SJCRH30 (cell line): Measurements from ENCODE around the gene EXO1. TPM values are rescaled to one million over a fixed set of nuclear protein-coding genes. Genes with fewer than 3 reads are reported as not detected.

ENCODE experiments used
- DNase-seq, 2 experiments: peaks; one replicate each; pipeline ENCODE4 v3.0.0-alpha.2; 2015 to 2020
- H3K27ac ChIP-seq: fragments of 250-450 bp; sonication (Bioruptor Pico); 2 replicates; pipeline ENCODE4 v1.5.1; 2020; ENCODE audit warnings: mild to moderate bottlenecking, moderate library complexity
- H3K27me3 ChIP-seq: fragments of 250-450 bp; sonication (Bioruptor Pico); 2 replicates; pipeline ENCODE4 v1.5.1; 2020; ENCODE audit warnings: mild to moderate bottlenecking, moderate library complexity
- H3K36me3 ChIP-seq: fragments of 250-450 bp; sonication (Bioruptor Pico); 2 replicates; pipeline ENCODE4 v1.5.1; 2020; ENCODE audit warnings: mild to moderate bottlenecking, moderate library complexity
- H3K4me1 ChIP-seq: fragments of 250-450 bp; sonication (Bioruptor Pico); 2 replicates; pipeline ENCODE4 v1.5.1; 2020; ENCODE audit warnings: mild to moderate bottlenecking, moderate library complexity
- H3K4me3 ChIP-seq: fragments of 250-450 bp; sonication (Bioruptor Pico); 2 replicates; pipeline ENCODE4 v1.5.1; 2020; ENCODE audit warnings: mild to moderate bottlenecking, moderate library complexity
- H3K9me3 ChIP-seq: fragments of 250-450 bp; sonication (Bioruptor Pico); replicated peaks from 2 replicates; pipeline ENCODE4 v1.5.1; 2020; ENCODE audit warnings: mild to moderate bottlenecking, moderate library complexity
- total RNA-seq: library from RNA; depleted of rRNA; stranded (reverse); fragments of >200 nt; shearing (Covaris generic); gene quantifications from 2 replicates; pipeline ENCODE4 v1.2.3, GENCODE V29; 2014

EXO1 gene
- total RNA-seq, 1 experiment from 2014 or later, result 57.4 TPM

DNA sequence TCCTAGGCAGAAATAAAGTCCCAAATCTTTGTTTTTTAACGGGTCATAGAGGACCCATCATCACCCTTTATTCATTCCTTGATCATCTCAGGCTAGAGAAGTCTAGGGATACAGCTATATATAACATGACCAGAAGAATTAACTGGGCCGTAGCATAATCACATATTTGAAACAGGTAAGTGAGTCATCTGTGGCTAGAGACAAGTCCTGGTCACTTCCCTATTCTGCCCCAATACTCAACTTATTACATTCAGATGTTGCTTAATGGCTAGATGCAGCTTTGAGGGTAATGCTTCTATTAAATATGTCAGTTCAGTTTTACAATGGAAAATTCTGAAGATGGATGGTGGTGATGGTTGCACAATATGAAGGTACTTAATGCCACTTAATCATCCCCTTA is 47.0 kb downstream of the EXO1 start:
- Histone ChIP-seq H3K4me1 (no peaks in the 10 kb centered on the region), H3K4me3 (no peak overlapping the region), H3K36me3 (peaks cover 11% of the 10 kb centered on the region), H3K9me3 (no peaks in the 10 kb centered on the region), H3K27me3 (no peaks in the 10 kb centered on the region), H3K27ac (no peak overlapping the region)
- DNase-seq, result no peak

GRCh38 chr1:241896670-241896962 is 48.6 kb downstream of the EXO1 start:
- Histone ChIP-seq H3K27me3 (no peaks in the 10 kb centered on the region), H3K27ac (no peak overlapping the region), H3K4me1 (no peaks in the 10 kb centered on the region), H3K36me3 (peaks cover 6% of the 10 kb centered on the region), H3K4me3 (no peak overlapping the region), H3K9me3 (no peaks in the 10 kb centered on the region)
- no peak for DNase-seq

- DNase-seq, result no peak
- Histone ChIP-seq H3K4me1 (no peaks in the 10 kb centered on the region), H3K9me3 (no peaks in the 10 kb centered on the region), H3K4me3 (no peak overlapping the region), H3K27me3 (no peaks in the 10 kb centered on the region), H3K27ac (no peak overlapping the region), H3K36me3 (no peaks in the 10 kb centered on the region)
Measured at GRCh38 chr1:241899210-241899609, 51.2 kb downstream of the EXO1 start.

- H3K4me3 ChIP-seq, result no peak overlapping the region
- DNase-seq, result no peak
- H3K36me3 ChIP-seq, result no peaks in the 10 kb centered on the region
- no peaks in the 10 kb centered on the region for H3K9me3 ChIP-seq
- H3K27ac ChIP-seq, result no peak overlapping the region
- no peaks in the 10 kb centered on the region for H3K27me3 ChIP-seq
- H3K4me1 ChIP-seq, result no peaks in the 10 kb centered on the region
Measured at GRCh38 chr1:241900381-241900780, 52.4 kb downstream of the EXO1 start.

- H3K4me1 ChIP-seq, result no peaks in the 10 kb centered on the region
- no peaks in the 10 kb centered on the region for H3K9me3 ChIP-seq
- DNase-seq, result no peak
- no peak overlapping the region for H3K4me3 ChIP-seq
- no peak overlapping the region for H3K27ac ChIP-seq
- no peaks in the 10 kb centered on the region for H3K27me3 ChIP-seq
- no peaks in the 10 kb centered on the region for H3K36me3 ChIP-seq
Measured at GRCh38 chr1:241902391-241903065, 54.5 kb downstream of the EXO1 start.

DNA sequence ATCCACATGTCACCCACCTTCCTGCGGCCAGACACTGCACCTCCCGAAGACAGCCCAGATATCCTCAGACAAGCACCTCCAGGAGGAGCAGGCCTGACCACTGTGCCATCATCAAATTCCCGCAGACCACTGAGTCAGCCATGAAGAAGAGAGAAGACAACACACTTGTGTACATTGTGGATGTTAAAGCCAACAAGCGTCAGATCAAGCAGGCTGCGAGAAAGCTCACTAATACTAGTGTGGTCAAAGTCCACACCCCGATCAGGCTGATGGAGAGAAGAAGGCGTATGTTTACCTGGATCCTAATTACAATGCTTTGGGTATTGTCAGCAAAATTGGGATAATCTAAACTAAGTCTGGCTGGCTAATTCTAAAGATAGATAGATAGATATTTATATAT is 68.2 kb downstream of the EXO1 start:
- no peak overlapping the region for H3K27ac ChIP-seq
- H3K9me3 ChIP-seq, result no peaks in the 10 kb centered on the region
- H3K4me3 ChIP-seq, result no peak overlapping the region
- H3K27me3 ChIP-seq, result no peaks in the 10 kb centered on the region
- no peak for DNase-seq
- H3K4me1 ChIP-seq, result no peaks in the 10 kb centered on the region
- H3K36me3 ChIP-seq, result no peaks in the 10 kb centered on the region

DNA sequence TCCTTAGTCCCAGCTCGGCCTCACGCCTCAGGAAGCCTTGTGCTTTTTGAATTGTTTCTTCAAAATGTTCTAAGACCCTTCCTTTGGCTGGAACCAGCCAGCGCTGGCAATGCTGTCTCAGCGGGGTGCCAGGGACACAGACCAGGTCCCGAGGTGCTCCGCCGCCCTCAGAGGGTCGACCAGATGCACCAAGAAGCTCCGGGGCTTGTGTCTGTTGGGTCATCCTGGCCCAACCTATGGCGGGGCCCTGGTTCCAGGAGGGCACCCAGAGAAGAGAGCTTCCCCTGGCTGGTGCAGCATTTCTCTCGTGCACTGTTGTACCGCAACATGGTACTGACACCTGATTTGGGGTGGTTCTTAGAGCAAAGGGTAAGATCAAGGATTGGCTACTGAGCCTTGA is 69.5 kb downstream of the EXO1 start:
- Histone ChIP-seq H3K27me3 (no peaks in the 10 kb centered on the region), H3K4me1 (no peaks in the 10 kb centered on the region), H3K27ac (no peak overlapping the region), H3K36me3 (no peaks in the 10 kb centered on the region), H3K9me3 (no peaks in the 10 kb centered on the region), H3K4me3 (no peak overlapping the region)
- DNase-seq, result no peak

DNA sequence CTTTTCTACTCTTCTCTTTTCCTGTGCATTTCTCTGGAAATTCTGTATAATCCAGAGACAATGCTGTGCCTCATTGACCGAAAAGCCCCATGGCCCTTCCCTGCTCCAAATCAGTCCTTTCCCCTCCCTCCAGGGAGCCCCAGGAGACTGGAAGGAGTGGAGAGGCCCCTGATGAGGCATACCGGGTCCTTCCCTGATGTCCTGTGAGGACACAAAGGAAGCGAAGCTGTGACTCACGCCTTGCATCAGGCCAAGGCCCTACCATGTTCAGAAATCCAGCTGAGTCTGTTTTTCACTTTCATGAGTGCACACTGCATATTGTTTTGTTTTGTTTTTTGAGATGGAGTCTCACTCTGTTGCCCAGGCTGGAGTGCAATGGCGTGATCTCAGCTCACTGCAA is 70.9 kb downstream of the EXO1 start:
- H3K4me3 ChIP-seq, result no peak overlapping the region
- peak in 1 of 2 experiments; percentile 5 for DNase-seq
- H3K27me3 ChIP-seq, result no peaks in the 10 kb centered on the region
- H3K9me3 ChIP-seq, result no peaks in the 10 kb centered on the region
- no peaks in the 10 kb centered on the region for H3K4me1 ChIP-seq
- no peaks in the 10 kb centered on the region for H3K36me3 ChIP-seq
- no peak overlapping the region for H3K27ac ChIP-seq

DNA sequence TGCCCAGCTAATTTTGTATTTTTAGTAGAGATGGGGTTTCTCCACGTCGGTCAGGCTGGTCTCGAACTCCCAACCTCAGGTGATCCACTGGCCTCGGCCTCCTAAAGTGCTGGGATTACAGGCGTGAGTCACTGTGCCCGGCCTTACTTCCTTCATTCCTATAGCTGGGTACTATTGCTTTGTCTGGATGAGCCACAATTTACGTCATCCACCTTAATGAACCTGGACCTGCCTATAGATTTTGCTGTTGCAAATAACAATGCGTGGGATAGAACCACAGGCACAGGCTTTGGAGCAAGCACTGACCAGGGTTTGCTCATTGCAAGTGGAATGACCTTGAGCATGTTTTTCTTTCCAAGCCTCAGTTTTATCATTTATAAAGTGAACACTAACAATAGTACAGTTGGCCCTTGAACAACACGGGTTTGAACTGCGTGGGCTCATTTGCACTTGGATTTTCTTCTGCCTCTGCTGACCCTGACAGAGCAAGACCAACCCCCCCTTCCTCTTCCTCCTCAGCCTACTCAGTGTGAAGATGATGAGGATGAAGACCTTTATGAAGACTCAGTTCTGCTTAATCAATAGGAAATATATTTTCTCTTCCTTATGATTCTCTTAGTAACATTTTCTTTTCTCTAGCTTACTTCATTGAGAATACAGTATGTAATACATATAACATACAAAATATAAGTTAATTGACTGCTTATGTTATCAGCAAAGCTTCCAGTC is 76.2 kb downstream of the EXO1 start:
- no peak overlapping the region for H3K4me3 ChIP-seq
- no peaks in the 10 kb centered on the region for H3K27me3 ChIP-seq
- no peak overlapping the region for H3K27ac ChIP-seq
- no peaks in the 10 kb centered on the region for H3K9me3 ChIP-seq
- no peak for DNase-seq
- H3K4me1 ChIP-seq, result no peaks in the 10 kb centered on the region
- H3K36me3 ChIP-seq, result no peaks in the 10 kb centered on the region

DNA sequence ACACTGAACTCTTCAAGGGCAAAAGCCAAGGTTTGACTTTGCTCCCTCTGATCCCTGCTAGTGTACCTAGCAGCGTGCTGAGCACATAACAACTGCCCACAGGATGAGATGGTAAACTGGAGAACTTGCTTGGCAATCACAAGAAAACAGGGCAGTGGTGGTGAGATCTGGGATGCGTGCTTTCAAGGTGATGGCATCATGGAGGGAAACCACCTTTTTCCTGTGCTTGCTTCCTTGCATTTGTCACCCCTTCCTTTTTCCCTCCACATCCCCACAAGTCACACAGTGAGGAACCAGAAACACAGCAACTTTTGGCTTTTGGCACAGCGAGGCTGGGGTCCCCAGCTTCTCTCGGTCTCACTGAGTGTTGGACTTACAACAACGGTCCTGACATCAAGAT is 78.1 kb downstream of the EXO1 start:
- Histone ChIP-seq H3K27me3 (no peaks in the 10 kb centered on the region), H3K36me3 (no peaks in the 10 kb centered on the region), H3K27ac (no peak overlapping the region), H3K4me1 (no peaks in the 10 kb centered on the region), H3K4me3 (no peak overlapping the region), H3K9me3 (no peaks in the 10 kb centered on the region)
- DNase-seq, result no peak

DNA sequence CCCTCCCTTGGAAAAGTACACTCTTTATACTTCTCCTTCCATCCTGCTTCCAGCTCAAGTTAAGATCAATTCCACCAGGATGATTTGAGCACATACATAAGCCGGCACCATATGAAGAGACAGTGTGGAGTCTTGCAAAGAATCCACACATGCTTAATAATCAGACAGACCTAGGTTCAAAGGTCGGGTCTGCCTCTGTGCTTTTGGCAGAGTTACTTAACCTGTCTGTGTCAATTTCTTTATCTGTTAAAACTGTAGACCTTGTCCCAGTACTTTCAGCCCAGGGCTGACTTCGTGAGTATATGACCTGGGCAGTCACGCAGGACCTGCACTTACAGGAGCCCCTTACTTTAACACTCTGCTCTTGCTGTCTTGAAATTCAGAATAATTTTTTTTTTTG is 79.3 kb downstream of the EXO1 start:
- H3K4me3 ChIP-seq, result no peak overlapping the region
- no peaks in the 10 kb centered on the region for H3K9me3 ChIP-seq
- H3K36me3 ChIP-seq, result no peaks in the 10 kb centered on the region
- no peaks in the 10 kb centered on the region for H3K4me1 ChIP-seq
- no peak for DNase-seq
- no peak overlapping the region for H3K27ac ChIP-seq
- no peaks in the 10 kb centered on the region for H3K27me3 ChIP-seq

DNA sequence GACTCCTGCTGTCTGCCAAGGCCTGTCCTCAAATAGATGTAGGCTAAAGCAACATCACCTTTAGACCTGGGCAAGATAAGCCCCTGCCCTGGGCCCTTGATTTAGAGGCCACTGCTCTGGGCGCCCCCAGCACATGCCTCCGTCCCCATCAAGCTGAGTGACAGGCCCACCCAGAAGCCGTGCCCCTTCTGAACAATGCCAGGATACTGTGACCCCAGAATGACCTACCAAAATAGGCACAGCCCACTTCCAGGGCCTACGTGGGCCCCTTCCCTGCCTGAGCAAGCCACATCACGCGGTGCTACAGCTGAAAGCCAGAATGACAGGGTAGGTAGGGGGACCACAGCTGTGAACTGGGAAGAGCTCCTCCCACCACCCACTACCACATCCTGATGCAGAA is 84.8 kb downstream of the EXO1 start:
- H3K4me1 ChIP-seq, result peaks cover 5% of the 10 kb centered on the region; the same call in 1 of the 2 replicates
- no peaks in the 10 kb centered on the region for H3K9me3 ChIP-seq
- H3K27me3 ChIP-seq, result no peaks in the 10 kb centered on the region
- no peaks in the 10 kb centered on the region for H3K36me3 ChIP-seq
- no peak overlapping the region for H3K27ac ChIP-seq
- H3K4me3 ChIP-seq, result no peak overlapping the region
- no peak for DNase-seq

DNA sequence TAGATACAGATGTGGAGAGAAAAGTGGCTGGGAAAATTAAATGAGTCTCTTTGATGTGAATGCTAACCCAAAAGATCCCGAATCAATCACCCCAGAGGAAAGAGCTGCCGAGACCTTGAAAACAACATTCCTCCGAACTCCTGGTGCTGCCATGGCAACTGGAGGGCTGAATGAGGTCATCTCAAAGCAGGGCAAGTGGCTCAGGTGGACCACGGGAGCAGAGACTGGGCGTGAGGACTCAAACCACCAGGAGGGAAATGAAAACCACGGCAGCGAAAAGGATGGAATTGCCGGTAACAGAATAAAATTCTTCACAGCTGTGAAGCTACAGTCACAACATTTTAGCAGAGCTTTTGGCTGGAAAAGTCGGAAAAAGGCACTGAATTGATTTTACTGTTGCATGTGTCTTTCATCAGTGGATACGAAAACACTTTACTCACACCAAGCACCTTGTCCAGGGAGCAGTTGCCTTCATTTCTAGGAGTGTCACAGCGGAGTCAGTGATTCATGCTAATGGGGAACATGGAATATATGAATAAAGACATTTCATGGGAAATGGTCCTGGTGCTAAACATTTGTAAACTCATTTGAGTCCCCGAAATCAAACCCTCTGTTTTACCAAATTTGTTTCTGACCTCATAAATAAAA is 86.3 kb downstream of the EXO1 start:
- no peak overlapping the region for H3K27ac ChIP-seq
- peaks cover 5% of the 10 kb centered on the region; the same call in 1 of the 2 replicates for H3K4me1 ChIP-seq
- peak; percentile 34 to 40 for DNase-seq
- no peaks in the 10 kb centered on the region for H3K36me3 ChIP-seq
- H3K9me3 ChIP-seq, result no peaks in the 10 kb centered on the region
- no peak overlapping the region for H3K4me3 ChIP-seq
- H3K27me3 ChIP-seq, result no peaks in the 10 kb centered on the region

GRCh38 chr1:241934866-241935265 is 86.9 kb downstream of the EXO1 start:
- Histone ChIP-seq H3K27me3 (no peaks in the 10 kb centered on the region), H3K9me3 (no peaks in the 10 kb centered on the region), H3K4me3 (no peak overlapping the region), H3K27ac (no peak overlapping the region), H3K4me1 (peaks cover 5% of the 10 kb centered on the region; the same call in 1 of the 2 replicates), H3K36me3 (no peaks in the 10 kb centered on the region)
- no peak for DNase-seq
